ENCODE results near the gene ATG16L2. TPM values are rescaled to one million over a fixed set of nuclear protein-coding genes. Genes with fewer than 3 reads are reported as not detected.

Gene ATG16L2
- total and polyA plus RNA-seq, 9 of the 15 experiments (the other 6 are each of a cell fraction or from before 2014, with no cell fraction given) = 0.18 to 11.2 (median 6.2) TPM

DNA sequence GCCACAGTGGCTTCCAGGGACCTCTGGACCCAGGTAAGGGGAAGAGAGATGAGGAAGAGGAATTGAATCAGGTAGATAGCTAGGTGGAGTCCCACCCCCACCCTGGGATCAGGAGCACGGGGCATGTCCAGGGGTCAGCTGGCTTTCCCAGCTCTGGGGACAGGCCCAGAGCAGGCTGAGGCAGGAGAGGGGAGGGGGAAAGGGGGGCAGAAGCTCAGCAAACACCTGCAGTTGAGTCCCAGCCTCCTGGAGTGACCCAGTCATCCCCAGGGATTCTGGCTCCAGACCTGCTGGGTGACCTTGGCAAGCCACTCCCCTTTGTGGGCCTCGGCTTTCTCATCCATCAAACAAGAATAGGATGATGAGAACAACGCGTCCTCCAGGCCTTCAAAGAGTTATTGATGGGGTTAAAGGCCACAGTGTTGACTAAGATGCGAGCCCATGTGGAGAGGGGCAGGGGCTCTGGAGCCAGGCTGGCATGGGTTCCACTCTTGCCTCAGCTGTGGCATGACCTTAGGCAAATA lies 36.4 kb upstream of the ATG16L2 start:
- TF ChIP-seq SMARCB1 (IDR thresholded peaks at IDR 0.05; ENCODE audit: insufficient read length, low read depth) (no peak), MAFF (IDR thresholded peaks at IDR 0.05; ENCODE audit: low read length) (no peak), L3MBTL2 (IDR thresholded peaks at IDR 0.05) (no peak), MYBL2 (IDR thresholded peaks at IDR 0.05; ENCODE audit: low read depth) (no peak), MYBL2 (CRISPR knock-in tag; IDR thresholded peaks at IDR 0.05; ENCODE audit: borderline replicate concordance) (0 out of 2 replicates have a peak, but pooled peaks have one; percentile 25), LCOR (CRISPR knock-in tag; IDR thresholded peaks at IDR 0.05) (no peak), ZKSCAN3 (CRISPR knock-in tag; IDR thresholded peaks at IDR 0.05) (no peak), GATAD2B (IDR thresholded peaks at IDR 0.05; ENCODE audit: borderline replicate concordance) (no peak), NR2C1 (IDR thresholded peaks at IDR 0.05) (no peak), NR2C1 (tag; IDR thresholded peaks at IDR 0.05) (0 out of 2 replicates have a peak, but pooled peaks have one; percentile 39), ZNF12 (CRISPR knock-in tag; IDR thresholded peaks at IDR 0.05) (no peak)
- TF ChIP-seq, protein P1, sequence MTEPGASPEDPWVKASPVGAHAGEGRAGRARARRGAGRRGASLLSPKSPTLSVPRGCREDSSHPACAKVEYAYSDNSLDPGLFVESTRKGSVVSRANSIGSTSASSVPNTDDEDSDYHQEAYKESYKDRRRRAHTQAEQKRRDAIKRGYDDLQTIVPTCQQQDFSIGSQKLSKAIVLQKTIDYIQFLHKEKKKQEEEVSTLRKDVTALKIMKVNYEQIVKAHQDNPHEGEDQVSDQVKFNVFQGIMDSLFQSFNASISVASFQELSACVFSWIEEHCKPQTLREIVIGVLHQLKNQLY (CRISPR knock-in tag; conservative IDR thresholded peaks at IDR 0.05) = no peak
- TF ChIP-seq, protein P2, sequence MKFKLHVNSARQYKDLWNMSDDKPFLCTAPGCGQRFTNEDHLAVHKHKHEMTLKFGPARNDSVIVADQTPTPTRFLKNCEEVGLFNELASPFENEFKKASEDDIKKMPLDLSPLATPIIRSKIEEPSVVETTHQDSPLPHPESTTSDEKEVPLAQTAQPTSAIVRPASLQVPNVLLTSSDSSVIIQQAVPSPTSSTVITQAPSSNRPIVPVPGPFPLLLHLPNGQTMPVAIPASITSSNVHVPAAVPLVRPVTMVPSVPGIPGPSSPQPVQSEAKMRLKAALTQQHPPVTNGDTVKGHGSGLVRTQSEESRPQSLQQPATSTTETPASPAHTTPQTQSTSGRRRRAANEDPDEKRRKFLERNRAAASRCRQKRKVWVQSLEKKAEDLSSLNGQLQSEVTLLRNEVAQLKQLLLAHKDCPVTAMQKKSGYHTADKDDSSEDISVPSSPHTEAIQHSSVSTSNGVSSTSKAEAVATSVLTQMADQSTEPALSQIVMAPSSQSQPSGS (CRISPR knock-in tag; IDR thresholded peaks at IDR 0.05) = no peak
- TF ChIP-seq, protein P3, sequence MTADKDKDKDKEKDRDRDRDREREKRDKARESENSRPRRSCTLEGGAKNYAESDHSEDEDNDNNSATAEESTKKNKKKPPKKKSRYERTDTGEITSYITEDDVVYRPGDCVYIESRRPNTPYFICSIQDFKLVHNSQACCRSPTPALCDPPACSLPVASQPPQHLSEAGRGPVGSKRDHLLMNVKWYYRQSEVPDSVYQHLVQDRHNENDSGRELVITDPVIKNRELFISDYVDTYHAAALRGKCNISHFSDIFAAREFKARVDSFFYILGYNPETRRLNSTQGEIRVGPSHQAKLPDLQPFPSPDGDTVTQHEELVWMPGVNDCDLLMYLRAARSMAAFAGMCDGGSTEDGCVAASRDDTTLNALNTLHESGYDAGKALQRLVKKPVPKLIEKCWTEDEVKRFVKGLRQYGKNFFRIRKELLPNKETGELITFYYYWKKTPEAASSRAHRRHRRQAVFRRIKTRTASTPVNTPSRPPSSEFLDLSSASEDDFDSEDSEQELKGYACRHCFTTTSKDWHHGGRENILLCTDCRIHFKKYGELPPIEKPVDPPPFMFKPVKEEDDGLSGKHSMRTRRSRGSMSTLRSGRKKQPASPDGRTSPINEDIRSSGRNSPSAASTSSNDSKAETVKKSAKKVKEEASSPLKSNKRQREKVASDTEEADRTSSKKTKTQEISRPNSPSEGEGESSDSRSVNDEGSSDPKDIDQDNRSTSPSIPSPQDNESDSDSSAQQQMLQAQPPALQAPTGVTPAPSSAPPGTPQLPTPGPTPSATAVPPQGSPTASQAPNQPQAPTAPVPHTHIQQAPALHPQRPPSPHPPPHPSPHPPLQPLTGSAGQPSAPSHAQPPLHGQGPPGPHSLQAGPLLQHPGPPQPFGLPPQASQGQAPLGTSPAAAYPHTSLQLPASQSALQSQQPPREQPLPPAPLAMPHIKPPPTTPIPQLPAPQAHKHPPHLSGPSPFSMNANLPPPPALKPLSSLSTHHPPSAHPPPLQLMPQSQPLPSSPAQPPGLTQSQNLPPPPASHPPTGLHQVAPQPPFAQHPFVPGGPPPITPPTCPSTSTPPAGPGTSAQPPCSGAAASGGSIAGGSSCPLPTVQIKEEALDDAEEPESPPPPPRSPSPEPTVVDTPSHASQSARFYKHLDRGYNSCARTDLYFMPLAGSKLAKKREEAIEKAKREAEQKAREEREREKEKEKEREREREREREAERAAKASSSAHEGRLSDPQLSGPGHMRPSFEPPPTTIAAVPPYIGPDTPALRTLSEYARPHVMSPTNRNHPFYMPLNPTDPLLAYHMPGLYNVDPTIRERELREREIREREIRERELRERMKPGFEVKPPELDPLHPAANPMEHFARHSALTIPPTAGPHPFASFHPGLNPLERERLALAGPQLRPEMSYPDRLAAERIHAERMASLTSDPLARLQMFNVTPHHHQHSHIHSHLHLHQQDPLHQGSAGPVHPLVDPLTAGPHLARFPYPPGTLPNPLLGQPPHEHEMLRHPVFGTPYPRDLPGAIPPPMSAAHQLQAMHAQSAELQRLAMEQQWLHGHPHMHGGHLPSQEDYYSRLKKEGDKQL (CRISPR knock-in tag; IDR thresholded peaks at IDR 0.05; ENCODE audit: borderline replicate concordance) = 0 out of 2 replicates have a peak, but pooled peaks have one; percentile 41
- Histone ChIP-seq H3K27me3 (ENCODE audit: control insufficient read depth in 2 of 2, insufficient read depth in 2 of 2, low read length in 2 of 2) (no peaks in the 10 kb centered on the region), H3K27ac (ENCODE audit: extremely low read depth, low read depth, low read length) (peak overlapping the region; percentile 94), H3K9me3 (replicated peaks; ENCODE audit: control insufficient read depth, insufficient read depth, low read depth, low read length) (no peaks in the 10 kb centered on the region), H3K36me3 (ENCODE audit: control insufficient read depth, insufficient read depth, low read length) (peaks cover 6% of the 10 kb centered on the region; the same call in 1 of the 3 replicates), H3K79me2 (ENCODE audit: control insufficient read depth, insufficient read depth, low read length) (peaks cover 11% of the 10 kb centered on the region; the same call in 2 of the 3 replicates), H3K4me3 (no peak overlapping the region), H3K9me1 (ENCODE audit: control insufficient read depth, insufficient read depth, low read length) (peaks cover 4% of the 10 kb centered on the region), H3K9ac (ENCODE audit: insufficient read depth in 1 of 2, low read depth in 2 of 2, low read length in 2 of 2) (peak overlapping the region; percentile 79 to 87), H3K4me1 (replicated peaks in 1 of 2; ENCODE audit: control insufficient read depth in 2 of 2, insufficient read depth in 2 of 2, low read length in 2 of 2) (peaks cover 80 to 87% of the 10 kb centered on the region in 2 experiments), H4K20me1 (replicated peaks; ENCODE audit: control insufficient read depth, insufficient read depth, low read length) (no peaks in the 10 kb centered on the region), H3K4me2 (ENCODE audit: insufficient read depth, low read length) (peak overlapping the region; percentile 80), H2AFZ (ENCODE audit: low read depth, low read length) (no peak overlapping the region)
- POLR2A ChIA-PET = interaction anchor here (1.1 to 4.0 kb wide), 3 partner anchors 9 to 34 kb away, joined by 3 to 36 read pairs (median 15); no protein-coding TSS in a partner anchor
- CTCF ChIA-PET (ENCODE audit: low intra/inter-chr PET ratio) = no interaction called here
- in situ Hi-C loops (cut with MboI) (no loop called here), intact Hi-C loops (cut with micrococcal nuclease) (loop anchor here (5.0 kb wide), 1 partner anchor 36 kb away; no protein-coding TSS in a partner anchor)
- no TSS peak for BruUV-seq (replicated peaks)
- DNase-seq (ENCODE audit: extremely low read depth in 1 of 4, low spot score in 3 of 4) (peak in 1 of 4 experiments; percentile 27), FAIRE-seq (no peak), ATAC-seq (no peak)
- WGBS (ENCODE audit: insufficient coverage, low coverage, missing lambda C conversion rate) = 38% methylated on average over 5 of the region's 5 CpGs

Measured in K562 (cell line).